HG03558 (cell line): Measurements from ENCODE around the gene DCTN2.
"Not testable (repeated sequence)": the region's sequence is repeated elsewhere in the genome, so short reads cannot be mapped to it uniquely, and the experiment has no call there.

Experiments
- ATAC-seq: cut with Tn5 transposase; IDR thresholded peaks from one replicate; pipeline ENCODE4 v1.9.1; 2021; ENCODE audit warnings: moderate number of reproducible peaks; ENCODE audit not compliant: unreplicated experiment; ENCODE audit errors: extremely low read depth

Gene DCTN2

GRCh38 chr12:57517718-57518117, 29.3 kb downstream of the DCTN2 start:
- ATAC-seq, result not testable (repeated sequence)

DNA sequence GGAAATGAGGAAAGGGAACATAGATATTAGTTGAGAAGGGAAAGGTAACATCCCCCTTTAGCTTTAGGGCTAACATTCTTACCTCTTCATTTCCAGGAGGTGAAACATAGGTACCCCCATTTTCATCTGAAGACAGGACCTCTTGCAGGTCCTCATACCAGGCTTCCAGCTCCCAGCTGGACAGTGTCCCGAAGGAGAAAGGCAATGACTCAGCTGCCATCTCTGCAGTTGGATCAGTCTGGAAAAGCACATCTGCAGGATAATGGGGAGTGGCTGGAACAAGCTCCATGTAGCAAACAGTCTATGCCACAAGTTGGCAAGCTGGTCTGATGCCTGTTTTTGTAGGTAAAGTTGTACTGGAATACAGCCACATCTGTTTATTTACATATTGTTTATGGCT, 29.8 kb downstream of the DCTN2 start:
- no peak for ATAC-seq

DNA sequence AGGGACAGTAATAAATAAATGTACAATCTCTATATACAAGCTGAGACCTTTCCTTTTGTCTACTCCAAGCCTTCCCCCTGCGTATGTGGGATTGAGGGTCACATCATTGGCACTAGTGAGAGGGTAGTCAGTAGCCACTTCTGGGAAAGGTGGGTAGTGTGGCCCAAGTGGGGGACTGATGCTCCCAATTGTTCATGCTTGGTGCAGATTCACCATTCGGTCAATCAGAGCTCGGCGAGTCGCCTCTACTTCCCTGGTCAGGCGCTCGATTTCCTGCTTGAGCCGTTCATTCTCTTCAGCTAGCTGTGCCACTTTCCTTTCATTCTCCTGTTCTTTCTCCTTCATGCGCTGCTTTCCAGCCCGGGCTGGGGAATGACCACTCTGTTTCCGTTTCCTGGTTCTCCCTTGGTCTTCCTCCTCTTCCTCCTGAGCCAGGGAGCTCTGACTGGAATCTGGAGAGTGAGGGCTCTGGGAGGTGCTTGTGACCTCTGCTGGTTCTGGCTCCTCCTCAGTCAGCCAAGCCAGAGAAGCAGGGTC, 30.3 kb downstream of the DCTN2 start:
- no peak for ATAC-seq

DNA sequence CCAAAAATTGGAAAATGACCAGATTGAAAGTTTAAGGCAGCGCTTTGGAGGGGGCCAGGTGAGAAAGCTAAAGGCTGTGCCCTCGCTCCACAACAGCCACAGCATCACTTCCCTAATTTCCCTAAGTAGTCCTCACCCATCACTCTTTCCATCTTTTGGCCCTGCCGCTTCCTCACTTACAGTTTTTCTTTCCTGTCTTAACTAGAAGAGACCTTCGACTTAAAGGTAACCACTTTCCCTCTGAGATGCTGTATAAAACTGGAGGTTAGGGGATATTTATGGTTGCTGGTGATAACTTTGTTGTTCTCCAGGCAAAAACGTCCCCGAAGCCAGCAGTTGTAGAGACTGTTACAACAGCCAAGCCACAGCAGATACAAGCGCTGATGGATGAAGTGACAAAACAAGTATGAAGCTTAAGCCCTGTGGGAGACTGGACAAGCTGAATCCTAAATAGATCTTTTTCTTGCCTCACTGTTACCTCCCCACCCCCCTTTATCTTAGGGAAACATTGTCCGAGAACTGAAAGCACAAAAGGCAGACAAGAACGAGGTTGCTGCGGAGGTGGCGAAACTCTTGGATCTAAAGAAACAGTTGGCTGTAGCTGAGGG, 31.0 kb downstream of the DCTN2 start:
- ATAC-seq, result no peak

DNA sequence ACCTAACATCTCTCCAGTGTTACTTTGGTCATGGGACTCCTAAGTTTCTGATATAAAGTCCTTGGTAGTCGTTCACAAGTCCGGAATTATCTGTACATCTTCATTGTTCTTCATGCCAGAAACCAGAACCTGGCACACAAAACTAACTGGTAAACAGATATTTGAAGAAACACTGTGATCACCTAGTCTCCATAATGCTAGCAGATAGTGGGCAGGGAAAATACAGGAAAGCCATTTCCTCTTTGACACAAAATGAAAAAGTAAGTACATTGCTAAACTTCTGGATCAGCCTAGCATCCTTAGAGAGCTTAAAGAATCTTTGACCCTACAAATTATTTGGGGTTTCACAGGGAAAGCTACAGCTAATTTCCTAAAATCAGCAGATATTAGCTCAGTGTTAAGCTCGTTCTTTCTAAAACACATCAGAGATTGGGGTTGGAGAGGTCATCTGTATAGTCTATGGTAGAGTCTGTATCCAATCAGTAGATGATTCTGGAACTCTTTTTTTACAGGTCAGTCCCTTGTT, 31.5 kb downstream of the DCTN2 start:
- ATAC-seq, result no peak

DNA sequence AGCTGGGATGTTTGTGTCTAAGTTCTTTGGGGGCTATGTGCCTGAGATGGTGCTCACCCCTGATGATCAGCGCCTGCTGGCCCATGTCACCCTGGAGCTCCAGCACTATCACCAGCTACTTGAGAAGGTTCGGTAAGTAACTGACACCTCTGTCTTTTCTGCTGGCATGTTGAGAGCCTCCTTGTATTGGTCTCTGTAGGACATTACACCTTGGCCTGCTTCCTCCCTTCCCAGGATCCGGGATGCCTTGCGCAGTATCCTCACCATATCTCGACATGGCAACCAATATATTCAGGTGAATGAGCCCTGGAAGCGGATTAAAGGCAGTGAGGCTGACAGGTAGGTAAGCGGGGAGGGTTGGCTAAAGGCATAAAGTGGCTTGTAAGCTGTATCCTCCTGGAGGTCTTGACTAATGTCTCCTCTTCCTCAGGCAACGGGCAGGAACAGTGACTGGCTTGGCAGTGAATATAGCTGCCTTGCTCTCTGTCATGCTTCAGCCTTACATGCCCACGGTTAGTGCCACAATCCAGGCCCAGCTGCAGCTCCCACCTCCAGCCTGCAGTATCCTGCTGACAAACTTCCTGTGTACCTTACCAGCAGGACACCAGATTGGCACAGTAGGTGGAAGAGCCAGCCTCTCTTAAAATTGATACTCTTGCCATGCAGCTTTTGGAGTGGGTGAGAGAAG, 32.1 kb downstream of the DCTN2 start:
- ATAC-seq, result no peak

DNA sequence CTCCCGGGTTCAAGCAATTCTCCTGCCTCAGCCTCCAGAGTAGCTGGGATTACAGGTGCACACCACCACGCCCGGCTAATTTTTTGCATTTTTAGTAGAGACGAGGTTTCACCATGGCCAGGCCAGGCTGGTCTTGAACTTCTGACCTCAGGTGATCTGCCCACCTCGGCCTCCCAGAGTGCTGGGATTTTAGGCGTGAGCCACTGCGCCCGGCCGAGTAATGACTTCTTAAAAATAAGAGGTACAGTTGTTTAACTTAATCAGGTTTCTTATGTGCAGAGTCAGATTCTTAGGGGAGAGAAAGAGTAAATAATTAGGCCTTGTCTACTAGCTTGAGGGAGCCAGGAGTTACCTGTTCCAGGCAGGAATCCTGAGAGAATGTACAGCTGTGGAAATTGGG, 32.7 kb downstream of the DCTN2 start:
- ATAC-seq, result not testable (repeated sequence)

DNA sequence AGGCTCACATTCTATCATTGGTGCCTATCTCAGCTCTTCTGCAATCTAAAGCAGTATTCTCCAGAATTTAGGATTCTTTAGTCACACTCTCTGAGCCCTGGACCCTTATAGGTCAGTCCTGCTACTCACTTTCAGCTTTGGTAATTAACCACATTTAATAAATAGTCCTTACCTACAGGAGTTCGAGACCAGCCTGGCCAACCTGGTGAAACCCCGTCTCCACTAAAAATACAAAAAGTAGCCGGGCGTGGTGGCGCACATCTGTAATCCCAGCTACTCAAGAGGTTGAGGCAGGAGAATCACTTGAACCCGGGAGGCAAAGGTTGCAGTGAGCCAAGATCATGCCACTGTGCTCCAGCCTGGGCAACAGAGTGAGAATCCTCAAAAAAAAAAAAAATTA, 33.3 kb downstream of the DCTN2 start:
- ATAC-seq, result not testable (repeated sequence)

DNA sequence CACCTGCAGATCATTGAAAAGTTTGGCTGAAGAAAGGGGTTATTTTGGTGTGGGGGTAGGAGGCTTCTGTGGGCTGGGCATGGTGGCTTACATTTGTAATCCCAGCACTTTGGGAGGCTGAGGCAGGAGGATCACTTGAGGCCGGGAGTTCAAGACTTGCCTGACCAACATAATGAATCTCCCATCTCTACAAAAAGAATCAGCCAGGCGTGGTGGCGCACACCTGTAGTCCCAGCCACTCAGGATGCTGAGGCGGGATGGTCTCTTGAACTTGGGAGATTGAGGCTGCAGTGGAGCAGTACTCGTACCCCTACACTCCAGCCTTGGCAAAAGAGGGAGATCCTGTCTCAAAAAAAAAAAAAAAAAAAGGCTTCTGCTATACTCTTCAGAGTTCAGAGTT, 33.7 kb downstream of the DCTN2 start:
- no peak for ATAC-seq

DNA sequence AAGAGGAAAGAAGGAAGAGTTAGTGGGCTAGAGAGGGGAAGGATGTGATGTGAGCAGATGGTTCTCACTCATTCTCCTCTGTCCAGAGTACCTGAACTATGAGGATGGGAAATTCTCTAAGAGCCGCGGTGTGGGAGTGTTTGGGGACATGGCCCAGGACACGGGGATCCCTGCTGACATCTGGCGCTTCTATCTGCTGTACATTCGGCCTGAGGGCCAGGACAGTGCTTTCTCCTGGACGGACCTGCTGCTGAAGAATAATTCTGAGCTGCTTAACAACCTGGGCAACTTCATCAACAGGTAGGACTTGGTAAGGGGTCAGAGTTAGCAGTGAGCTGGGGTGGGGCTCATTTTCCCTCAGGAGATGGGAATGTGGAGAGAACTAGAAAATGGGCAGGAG, 34.3 kb downstream of the DCTN2 start:
- ATAC-seq, result no peak

GRCh38 chr12:57511588-57512325, 35.2 kb downstream of the DCTN2 start:
- no peak for ATAC-seq

DNA sequence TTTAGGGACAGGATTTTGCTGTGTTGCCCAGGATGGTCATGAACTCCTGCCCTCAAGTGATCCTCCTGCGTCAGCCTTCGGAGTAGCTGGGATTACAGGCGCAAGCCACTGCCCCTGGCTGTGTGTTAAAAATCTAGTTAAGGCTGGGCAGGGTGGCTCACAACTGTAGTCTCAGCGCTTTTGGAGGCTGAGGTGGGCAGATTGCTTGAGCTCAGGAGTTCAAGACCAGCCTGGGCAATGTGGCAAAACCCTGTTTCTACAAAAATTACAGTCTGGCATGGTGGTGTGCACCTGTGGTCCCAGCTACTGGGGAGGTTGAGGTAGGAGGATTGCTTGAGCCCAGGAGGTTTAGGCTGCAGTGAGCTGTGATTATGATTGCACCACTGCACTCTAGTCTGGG, 35.8 kb downstream of the DCTN2 start:
- no peak for ATAC-seq

DNA sequence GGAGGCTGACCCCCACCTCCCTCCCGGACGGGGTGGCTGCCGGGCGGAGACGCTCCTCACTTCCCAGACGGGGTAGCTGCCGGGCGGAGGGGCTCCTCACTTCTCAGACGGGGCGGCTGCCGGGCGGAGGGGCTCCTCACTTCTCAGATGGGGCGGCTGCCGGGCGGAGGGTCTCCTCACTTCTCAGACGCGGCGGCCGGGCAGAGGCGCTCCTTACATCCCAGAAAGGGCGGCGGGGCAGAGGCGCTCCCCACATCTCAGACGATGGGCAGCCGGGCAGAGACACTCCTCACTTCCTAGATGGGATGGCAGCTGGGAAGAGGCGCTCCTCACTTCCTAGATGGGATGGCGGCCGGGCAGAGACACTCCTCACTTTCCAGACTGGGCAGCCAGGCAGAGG, 39.2 kb downstream of the DCTN2 start:
- not testable (repeated sequence) for ATAC-seq

DNA sequence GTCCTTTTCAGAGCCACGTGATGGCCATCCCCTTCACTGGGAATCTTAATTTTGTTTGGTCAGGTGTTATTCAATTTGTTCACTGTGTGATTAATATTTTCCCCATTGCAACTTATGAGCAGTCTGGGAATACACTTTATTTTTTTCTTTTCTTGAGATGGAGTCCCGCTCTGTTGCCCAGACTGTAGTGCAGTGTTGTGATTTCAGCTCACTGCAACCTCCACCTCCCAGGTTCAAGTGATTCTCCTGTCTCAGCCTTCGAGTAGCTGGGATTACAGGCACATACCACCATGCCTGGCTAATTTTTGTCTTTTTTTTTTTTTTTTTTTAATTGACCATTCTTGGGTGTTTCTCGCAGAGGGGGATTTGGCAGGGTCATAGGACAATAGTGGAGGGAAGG, 40.5 kb downstream of the DCTN2 start:
- not testable (repeated sequence) for ATAC-seq

GRCh38 chr12:57502311-57502969, 44.6 kb downstream of the DCTN2 start:
- ATAC-seq, result not testable (repeated sequence)

DNA sequence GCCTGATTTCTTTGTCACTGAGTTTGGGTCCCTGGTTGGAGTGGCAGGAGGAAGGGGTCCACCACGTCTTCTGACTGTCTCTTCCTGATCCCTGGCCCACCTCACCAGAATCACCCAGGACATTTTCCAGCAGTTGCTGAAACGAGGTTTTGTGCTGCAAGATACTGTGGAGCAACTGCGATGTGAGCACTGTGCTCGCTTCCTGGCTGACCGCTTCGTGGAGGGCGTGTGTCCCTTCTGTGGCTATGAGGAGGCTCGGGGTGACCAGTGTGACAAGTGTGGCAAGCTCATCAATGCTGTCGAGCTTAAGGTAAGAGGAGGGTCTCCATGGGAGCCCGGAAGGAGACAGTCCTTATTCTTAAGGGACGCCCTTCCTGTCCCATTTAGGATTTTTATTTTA, 46.8 kb downstream of the DCTN2 start:
- no peak for ATAC-seq

DNA sequence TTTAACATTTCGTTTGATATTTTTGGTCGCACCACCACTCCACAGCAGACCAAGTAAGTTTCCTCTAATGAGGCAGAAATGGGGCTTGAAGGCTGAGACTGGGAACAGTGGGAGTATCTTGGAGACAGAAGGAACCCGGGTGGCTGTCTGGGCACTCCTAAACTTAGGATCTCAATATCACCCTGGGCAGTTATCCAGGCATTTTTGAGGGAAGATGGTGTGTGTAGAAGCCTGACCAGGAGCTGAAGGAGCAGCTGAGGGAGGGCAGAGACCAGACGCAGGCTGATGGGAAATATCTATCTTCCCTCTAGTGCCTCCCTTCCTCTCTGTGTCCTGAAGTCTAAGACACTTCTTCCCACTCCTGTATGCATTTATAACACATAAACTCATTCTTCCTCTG, 48.4 kb downstream of the DCTN2 start:
- no peak for ATAC-seq

GRCh38 chr12:57498132-57498502, 48.9 kb downstream of the DCTN2 start:
- no peak for ATAC-seq

- no peak for ATAC-seq
Observed at GRCh38 chr12:57497223-57498131, 49.5 kb downstream of the DCTN2 start.

GRCh38 chr12:57496822-57497221, 50.2 kb downstream of the DCTN2 start:
- ATAC-seq, result no peak
